SK-N-SH (cell line): ENCODE measurements around the gene ARMH3.

Source experiments
- EP300 ChIP-seq, 2 experiments: IDR thresholded peaks; 2 replicates each; pipeline versions ENCODE4 v1.4.0 to v1.6.1; 2012; ENCODE audit warnings: borderline replicate concordance in 1 of 2, low read depth in 1 of 2, low read length in 1 of 2
- EZH2phosphoT487 ChIP-seq: fragments of 200-600 bp; sonication (generic); IDR thresholded peaks from 2 replicates; pipeline ENCODE4 v1.6.1; 2017; ENCODE audit warnings: low read depth, mixed run types, mild to moderate bottlenecking, antibody characterized with exemption, moderate library complexity, borderline replicate concordance
- FOSL2 ChIP-seq: IDR thresholded peaks from 2 replicates; pipeline ENCODE4 v1.4.0; 2012; ENCODE audit warnings: low read depth, mild to moderate bottlenecking, moderate library complexity, borderline replicate concordance
- GABPA ChIP-seq: IDR thresholded peaks from 2 replicates; pipeline ENCODE4 v1.4.0; 2012; ENCODE audit warnings: low read depth, mild to moderate bottlenecking
- JUND ChIP-seq: IDR thresholded peaks from 2 replicates; pipeline ENCODE4 v1.4.0; 2012
- POLR2AphosphoS5 ChIP-seq: IDR thresholded peaks from 2 replicates; pipeline ENCODE4 v1.6.1; 2012; ENCODE audit warnings: low read depth, low read length
- RCOR1 ChIP-seq: fragments of 150-350 bp; IDR thresholded peaks from 2 replicates; pipeline ENCODE4 v1.6.1; 2017; ENCODE audit warnings: antibody characterized with exemption, low read length
- REST ChIP-seq: IDR thresholded peaks from 2 replicates; pipeline ENCODE4 v1.6.1; 2012; ENCODE audit warnings: mild to moderate bottlenecking, low read depth, low read length, moderate library complexity
- RXRA ChIP-seq: IDR thresholded peaks from 2 replicates; pipeline ENCODE4 v1.4.0; 2012; ENCODE audit warnings: low read depth, mild to moderate bottlenecking, borderline replicate concordance
- SIN3A ChIP-seq: IDR thresholded peaks from 2 replicates; pipeline ENCODE4 v1.6.1; 2012; ENCODE audit warnings: low read depth, mild to moderate bottlenecking, low read length, moderate library complexity, borderline replicate concordance
- SMC3 ChIP-seq: IDR thresholded peaks from 2 replicates; pipeline ENCODE4 v1.6.1; 2012; ENCODE audit warnings: low read depth, low read length, improper control_type of control experiment
- TEAD4 ChIP-seq: IDR thresholded peaks from 2 replicates; pipeline ENCODE4 v1.4.0; 2012; ENCODE audit warnings: mild to moderate bottlenecking, borderline replicate concordance; ENCODE audit not compliant: insufficient read depth
- TF ChIP-seq, protein P1 (sequence below): fragments of 200-600 bp; sonication (generic); IDR thresholded peaks from 2 replicates; pipeline ENCODE4 v1.6.1; 2017; ENCODE audit warnings: antibody characterized with exemption, mild to moderate bottlenecking, moderate library complexity
- TF ChIP-seq, protein P2 (sequence below): IDR thresholded peaks from 2 replicates; pipeline ENCODE4 v1.4.0; 2012; ENCODE audit warnings: low read depth

DNA sequence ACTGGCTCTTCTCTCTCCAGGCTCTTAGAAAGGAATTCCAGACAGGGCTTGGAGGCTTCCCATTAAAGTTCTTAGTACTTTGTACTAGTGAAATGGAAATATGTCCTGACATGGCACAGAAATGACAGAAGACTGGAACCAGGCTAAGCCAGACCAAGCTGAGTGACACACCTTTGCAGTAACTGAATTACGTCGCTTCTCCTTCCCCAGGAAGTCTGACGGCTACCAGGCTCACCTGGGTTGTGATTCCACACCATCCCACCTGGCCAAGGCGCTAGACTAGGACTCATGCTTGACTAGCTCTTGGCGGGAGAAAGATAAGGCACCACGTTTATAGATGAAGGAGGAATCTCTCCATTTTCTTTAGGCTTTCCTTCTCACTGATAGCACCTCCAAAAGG, 161.7 kb downstream of the ARMH3 start:
- no peak for TF ChIP-seq RCOR1
- TF ChIP-seq EZH2phosphoT487: no peak
- no peak for TF ChIP-seq SIN3A
- TF ChIP-seq TEAD4: no peak
- TF ChIP-seq FOSL2: no peak
- TF ChIP-seq, protein P1, sequence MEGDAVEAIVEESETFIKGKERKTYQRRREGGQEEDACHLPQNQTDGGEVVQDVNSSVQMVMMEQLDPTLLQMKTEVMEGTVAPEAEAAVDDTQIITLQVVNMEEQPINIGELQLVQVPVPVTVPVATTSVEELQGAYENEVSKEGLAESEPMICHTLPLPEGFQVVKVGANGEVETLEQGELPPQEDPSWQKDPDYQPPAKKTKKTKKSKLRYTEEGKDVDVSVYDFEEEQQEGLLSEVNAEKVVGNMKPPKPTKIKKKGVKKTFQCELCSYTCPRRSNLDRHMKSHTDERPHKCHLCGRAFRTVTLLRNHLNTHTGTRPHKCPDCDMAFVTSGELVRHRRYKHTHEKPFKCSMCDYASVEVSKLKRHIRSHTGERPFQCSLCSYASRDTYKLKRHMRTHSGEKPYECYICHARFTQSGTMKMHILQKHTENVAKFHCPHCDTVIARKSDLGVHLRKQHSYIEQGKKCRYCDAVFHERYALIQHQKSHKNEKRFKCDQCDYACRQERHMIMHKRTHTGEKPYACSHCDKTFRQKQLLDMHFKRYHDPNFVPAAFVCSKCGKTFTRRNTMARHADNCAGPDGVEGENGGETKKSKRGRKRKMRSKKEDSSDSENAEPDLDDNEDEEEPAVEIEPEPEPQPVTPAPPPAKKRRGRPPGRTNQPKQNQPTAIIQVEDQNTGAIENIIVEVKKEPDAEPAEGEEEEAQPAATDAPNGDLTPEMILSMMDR: no peak
- TF ChIP-seq, protein P2, sequence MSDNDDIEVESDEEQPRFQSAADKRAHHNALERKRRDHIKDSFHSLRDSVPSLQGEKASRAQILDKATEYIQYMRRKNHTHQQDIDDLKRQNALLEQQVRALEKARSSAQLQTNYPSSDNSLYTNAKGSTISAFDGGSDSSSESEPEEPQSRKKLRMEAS: no peak
- no peak for TF ChIP-seq JUND
- no peak for TF ChIP-seq EP300 (IDR thresholded peaks at IDR 0.05; ENCODE audit: borderline replicate concordance in 1 of 2, low read depth in 1 of 2, low read length in 1 of 2)
- TF ChIP-seq SMC3: no peak
- TF ChIP-seq RXRA: no peak
- no peak for TF ChIP-seq GABPA
- no peak for TF ChIP-seq REST
- TF ChIP-seq POLR2AphosphoS5: no peak
